Smooth muscle cell of bladder (primary cell): Measurements from ENCODE around the gene BHMT2. TPM values are rescaled to one million over a fixed set of nuclear protein-coding genes. Genes with fewer than 3 reads are reported as not detected.

Experiments used
- total RNA-seq: library from RNA; depleted of rRNA; stranded (reverse); fragments of >200 nt; gene quantifications from 2 replicates; pipeline ENCODE4 v1.2.3, GENCODE V29; 2014

The BHMT2 gene, protein sequence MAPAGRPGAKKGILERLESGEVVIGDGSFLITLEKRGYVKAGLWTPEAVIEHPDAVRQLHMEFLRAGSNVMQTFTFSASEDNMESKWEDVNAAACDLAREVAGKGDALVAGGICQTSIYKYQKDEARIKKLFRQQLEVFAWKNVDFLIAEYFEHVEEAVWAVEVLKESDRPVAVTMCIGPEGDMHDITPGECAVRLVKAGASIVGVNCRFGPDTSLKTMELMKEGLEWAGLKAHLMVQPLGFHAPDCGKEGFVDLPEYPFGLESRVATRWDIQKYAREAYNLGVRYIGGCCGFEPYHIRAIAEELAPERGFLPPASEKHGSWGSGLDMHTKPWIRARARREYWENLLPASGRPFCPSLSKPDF
- 3.4 and 6.6 TPM in 2 replicates for total RNA-seq

GRCh38 chr5:79069488-79070349 is at the start of gene BHMT2, which contains the start of gene DMGDH:
BHMT2 (plus strand) TSS chr5:79069767; CDS start chr5:79069783, 16 bp downstream.
DMGDH (minus strand) TSS chr5:79069674; CDS start chr5:79069620, 54 bp downstream.

GRCh38 chr5:79111387-79111959 is 41.9 kb downstream of the BHMT2 start, which contains the start of gene BHMT:
BHMT (plus strand) TSS chr5:79111809; CDS start chr5:79111886, 77 bp downstream.

Other genes with a start within 250 kb of the BHMT2 start
- gene ARSB, start 84.5 kb upstream of the BHMT2 start, total RNA-seq = 15.4 and 17.0 TPM in 2 replicates
- gene DMGDH, start 93 bp upstream of the BHMT2 start, total RNA-seq = 2.3 and 2.7 TPM in 2 replicates
- not detected in 2 replicates for gene BHMT, start 42.0 kb downstream of the BHMT2 start, total RNA-seq
- gene JMY, start 166.4 kb downstream of the BHMT2 start, total RNA-seq = 11.8 and 15.6 TPM in 2 replicates